Prostate gland (tissue), 2 donors: Measurements from ENCODE around the gene UQCRC1.

Source experiments
- POLR2A ChIP-seq: fragments of 450-650 bp; IDR thresholded peaks from one replicate; pipeline ENCODE4 v1.6.1; 2016; ENCODE audit warnings: antibody characterized with exemption, mild to moderate bottlenecking
- POLR2AphosphoS5 ChIP-seq: sonication (generic); formaldehyde crosslinking; IDR thresholded peaks from one replicate; pipeline ENCODE4 v1.6.1; 2017; ENCODE audit warnings: antibody characterized with exemption
- TF ChIP-seq, protein P1 (sequence below), 4 experiments: fragments of 200-600 bp in 2 of 4; fragments of 450-650 bp in 2 of 4; sonication (generic) in 2 of 4; IDR thresholded peaks; 1 replicate in 3 of 4; 2 replicates in 1 of 4; pipeline ENCODE4 v1.5.1; 2016 to 2019; ENCODE audit warnings: antibody characterized with exemption in 4 of 4, mild to moderate bottlenecking in 2 of 4, moderate library complexity in 2 of 4

- TF ChIP-seq, protein P1, sequence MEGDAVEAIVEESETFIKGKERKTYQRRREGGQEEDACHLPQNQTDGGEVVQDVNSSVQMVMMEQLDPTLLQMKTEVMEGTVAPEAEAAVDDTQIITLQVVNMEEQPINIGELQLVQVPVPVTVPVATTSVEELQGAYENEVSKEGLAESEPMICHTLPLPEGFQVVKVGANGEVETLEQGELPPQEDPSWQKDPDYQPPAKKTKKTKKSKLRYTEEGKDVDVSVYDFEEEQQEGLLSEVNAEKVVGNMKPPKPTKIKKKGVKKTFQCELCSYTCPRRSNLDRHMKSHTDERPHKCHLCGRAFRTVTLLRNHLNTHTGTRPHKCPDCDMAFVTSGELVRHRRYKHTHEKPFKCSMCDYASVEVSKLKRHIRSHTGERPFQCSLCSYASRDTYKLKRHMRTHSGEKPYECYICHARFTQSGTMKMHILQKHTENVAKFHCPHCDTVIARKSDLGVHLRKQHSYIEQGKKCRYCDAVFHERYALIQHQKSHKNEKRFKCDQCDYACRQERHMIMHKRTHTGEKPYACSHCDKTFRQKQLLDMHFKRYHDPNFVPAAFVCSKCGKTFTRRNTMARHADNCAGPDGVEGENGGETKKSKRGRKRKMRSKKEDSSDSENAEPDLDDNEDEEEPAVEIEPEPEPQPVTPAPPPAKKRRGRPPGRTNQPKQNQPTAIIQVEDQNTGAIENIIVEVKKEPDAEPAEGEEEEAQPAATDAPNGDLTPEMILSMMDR (IDR thresholded peaks at IDR 0.05): no peak
- TF ChIP-seq POLR2AphosphoS5: no peak
- no peak for TF ChIP-seq POLR2A
Measured at GRCh38 chr3:48637305-48637704, 27.9 kb upstream of the UQCRC1 start.
